COR-L47 (cell line): Measurements from ENCODE around the gene ZIM2.
"Not testable (repeated sequence)": the region's sequence is repeated elsewhere in the genome, so short reads cannot be mapped to it uniquely, and the experiment has no call there.

Source experiments
- DNase-seq: peaks from one replicate; lab custom pipeline; 2025; lab: John Stamatoyannopoulos, UW

The ZIM2 gene

GRCh38 chr19:56840451-56841192, at the start of gene ZIM2, which contains the start of gene PEG3:
Gene ZIM2, minus strand, starts transcription at chr19:56840726. Its CDS starts 16,449 bp downstream, at chr19:56824277.
Gene PEG3, minus strand, starts transcription at chr19:56840726. Its CDS starts 16,071 bp downstream, at chr19:56824655.
- no peak for DNase-seq

- DNase-seq, result no peak
These were observed 44.9 kb upstream of the ZIM2 start for GRCh38 chr19:56885173-56885985.

- DNase-seq, result no peak
These were observed 43.9 kb upstream of the ZIM2 start for GRCh38 chr19:56884441-56884840.

- DNase-seq, result no peak
These were observed 40.2 kb upstream of the ZIM2 start for GRCh38 chr19:56880592-56881190.

- no peak for DNase-seq
These were observed 36.7 kb upstream of the ZIM2 start for GRCh38 chr19:56877069-56877715.

- DNase-seq, result no peak
These were observed 35.2 kb upstream of the ZIM2 start for GRCh38 chr19:56875717-56876116.

GRCh38 chr19:56874530-56874929, 34.0 kb upstream of the ZIM2 start:
- DNase-seq, result no peak

- DNase-seq, result no peak
These were observed 33.0 kb upstream of the ZIM2 start for GRCh38 chr19:56873493-56873892.

GRCh38 chr19:56869886-56870285, 29.4 kb upstream of the ZIM2 start:
- no peak for DNase-seq

GRCh38 chr19:56868446-56868845, 27.9 kb upstream of the ZIM2 start:
- no peak for DNase-seq

- DNase-seq, result no peak
These were observed 26.0 kb upstream of the ZIM2 start for GRCh38 chr19:56866538-56866937.

GRCh38 chr19:56864443-56865125, 24.1 kb upstream of the ZIM2 start:
- DNase-seq, result no peak

GRCh38 chr19:56862741-56863140, 22.2 kb upstream of the ZIM2 start:
- no peak for DNase-seq

- not testable (repeated sequence) for DNase-seq
These were observed 19.9 kb upstream of the ZIM2 start for GRCh38 chr19:56860409-56860808.

GRCh38 chr19:56858026-56858425, 17.5 kb upstream of the ZIM2 start:
- no peak for DNase-seq

GRCh38 chr19:56856822-56857221, 16.3 kb upstream of the ZIM2 start:
- no peak for DNase-seq

GRCh38 chr19:56852361-56852760, 11.8 kb upstream of the ZIM2 start:
- DNase-seq, result not testable (repeated sequence)

- DNase-seq, result no peak
These were observed 7.6 kb upstream of the ZIM2 start for GRCh38 chr19:56848166-56848565.

GRCh38 chr19:56842412-56842811, 1.9 kb upstream of the ZIM2 start:
- no peak for DNase-seq

GRCh38 chr19:56841193-56841543, 642 bp upstream of the ZIM2 start:
- no peak for DNase-seq

GRCh38 chr19:56839652-56840450, 675 bp downstream of the ZIM2 start:
- DNase-seq, result no peak
